HEK293 (cell line): ENCODE results near the gene PLA2G3.

Experiments
- MEIS1 ChIP-seq: sonication (generic); formaldehyde crosslinking; IDR thresholded peaks from 2 replicates; pipeline ENCODE4 v1.8.1; 2022; ENCODE audit warnings: missing genetic modification reagents, mild to moderate bottlenecking, borderline replicate concordance
- RBAK ChIP-seq: fragments of 450-650 bp; formaldehyde crosslinking; IDR thresholded peaks from 2 replicates; pipeline ENCODE4 v1.5.1; 2016; ENCODE audit warnings: missing biosample characterization, missing genetic modification characterization
- ZBTB7A ChIP-seq: fragments of 450-650 bp; formaldehyde crosslinking; IDR thresholded peaks from 2 replicates; pipeline ENCODE4 v1.5.1; 2016; ENCODE audit warnings: low read depth, missing biosample characterization, missing genetic modification characterization
- ZNF155 ChIP-seq: fragments of 450-650 bp; formaldehyde crosslinking; IDR thresholded peaks from 2 replicates; pipeline ENCODE4 v1.5.1; 2016; ENCODE audit warnings: missing biosample characterization, missing genetic modification characterization
- ZNF311 ChIP-seq: fragments of 450-650 bp; formaldehyde crosslinking; IDR thresholded peaks from 2 replicates; pipeline ENCODE4 v1.5.1; 2017; ENCODE audit warnings: missing biosample characterization, missing genetic modification characterization, borderline replicate concordance
- ZNF350 ChIP-seq: fragments of 450-650 bp; formaldehyde crosslinking; IDR thresholded peaks from 2 replicates; pipeline ENCODE4 v1.5.0; 2017; ENCODE audit warnings: missing biosample characterization, mild to moderate bottlenecking, missing genetic modification characterization
- ZNF488 ChIP-seq: fragments of 450-650 bp; formaldehyde crosslinking; IDR thresholded peaks from 2 replicates; pipeline ENCODE4 v1.5.1; 2016; ENCODE audit warnings: missing biosample characterization, missing genetic modification characterization
- ZNF561 ChIP-seq: fragments of 450-650 bp; IDR thresholded peaks from 2 replicates; pipeline ENCODE4 v1.5.1; 2018; ENCODE audit warnings: missing biosample characterization, missing genetic modification characterization, borderline replicate concordance
- ZNF658 ChIP-seq: fragments of 450-650 bp; formaldehyde crosslinking; IDR thresholded peaks from 2 replicates; pipeline ENCODE4; 2016; ENCODE audit warnings: missing biosample characterization, missing genetic modification characterization
- ZNF792 ChIP-seq: fragments of 450-650 bp; formaldehyde crosslinking; IDR thresholded peaks from 2 replicates; pipeline ENCODE4 v1.5.1; 2016; ENCODE audit warnings: missing biosample characterization, missing genetic modification characterization
- TF ChIP-seq, protein P1 (sequence below): fragments of 450-650 bp; formaldehyde crosslinking; IDR thresholded peaks from 2 replicates; pipeline ENCODE4 v1.5.1; 2016; ENCODE audit warnings: missing biosample characterization, missing genetic modification characterization
- TF ChIP-seq, protein P2 (sequence below): fragments of 450-650 bp; formaldehyde crosslinking; IDR thresholded peaks from 2 replicates; pipeline ENCODE4 v1.5.1; 2016; ENCODE audit warnings: missing biosample characterization, missing genetic modification characterization
- TF ChIP-seq, protein P3 (sequence below): fragments of 450-650 bp; formaldehyde crosslinking; IDR thresholded peaks from 2 replicates; pipeline ENCODE4 v1.5.1; 2016; ENCODE audit warnings: missing biosample characterization, missing genetic modification characterization, low read depth

GRCh38 chr22:31176923-31177322 is 36.6 kb upstream of the PLA2G3 start:
- TF ChIP-seq ZNF488 (tag by site-specific recombination): no peak
- no peak for TF ChIP-seq ZNF155 (tag by site-specific recombination)
- TF ChIP-seq, protein P1, sequence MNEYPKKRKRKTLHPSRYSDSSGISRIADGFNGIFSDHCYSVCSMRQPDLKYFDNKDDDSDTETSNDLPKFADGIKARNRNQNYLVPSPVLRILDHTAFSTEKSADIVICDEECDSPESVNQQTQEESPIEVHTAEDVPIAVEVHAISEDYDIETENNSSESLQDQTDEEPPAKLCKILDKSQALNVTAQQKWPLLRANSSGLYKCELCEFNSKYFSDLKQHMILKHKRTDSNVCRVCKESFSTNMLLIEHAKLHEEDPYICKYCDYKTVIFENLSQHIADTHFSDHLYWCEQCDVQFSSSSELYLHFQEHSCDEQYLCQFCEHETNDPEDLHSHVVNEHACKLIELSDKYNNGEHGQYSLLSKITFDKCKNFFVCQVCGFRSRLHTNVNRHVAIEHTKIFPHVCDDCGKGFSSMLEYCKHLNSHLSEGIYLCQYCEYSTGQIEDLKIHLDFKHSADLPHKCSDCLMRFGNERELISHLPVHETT (tag by site-specific recombination): no peak
- TF ChIP-seq, protein P2, sequence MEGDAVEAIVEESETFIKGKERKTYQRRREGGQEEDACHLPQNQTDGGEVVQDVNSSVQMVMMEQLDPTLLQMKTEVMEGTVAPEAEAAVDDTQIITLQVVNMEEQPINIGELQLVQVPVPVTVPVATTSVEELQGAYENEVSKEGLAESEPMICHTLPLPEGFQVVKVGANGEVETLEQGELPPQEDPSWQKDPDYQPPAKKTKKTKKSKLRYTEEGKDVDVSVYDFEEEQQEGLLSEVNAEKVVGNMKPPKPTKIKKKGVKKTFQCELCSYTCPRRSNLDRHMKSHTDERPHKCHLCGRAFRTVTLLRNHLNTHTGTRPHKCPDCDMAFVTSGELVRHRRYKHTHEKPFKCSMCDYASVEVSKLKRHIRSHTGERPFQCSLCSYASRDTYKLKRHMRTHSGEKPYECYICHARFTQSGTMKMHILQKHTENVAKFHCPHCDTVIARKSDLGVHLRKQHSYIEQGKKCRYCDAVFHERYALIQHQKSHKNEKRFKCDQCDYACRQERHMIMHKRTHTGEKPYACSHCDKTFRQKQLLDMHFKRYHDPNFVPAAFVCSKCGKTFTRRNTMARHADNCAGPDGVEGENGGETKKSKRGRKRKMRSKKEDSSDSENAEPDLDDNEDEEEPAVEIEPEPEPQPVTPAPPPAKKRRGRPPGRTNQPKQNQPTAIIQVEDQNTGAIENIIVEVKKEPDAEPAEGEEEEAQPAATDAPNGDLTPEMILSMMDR (tag by site-specific recombination): no peak
- no peak for TF ChIP-seq ZNF792
- TF ChIP-seq ZBTB7A: no peak
- TF ChIP-seq ZNF561 (tag by site-specific recombination): no peak
- TF ChIP-seq MEIS1: no peak
- no peak for TF ChIP-seq ZNF350
- TF ChIP-seq ZNF311: no peak
- TF ChIP-seq, protein P3, sequence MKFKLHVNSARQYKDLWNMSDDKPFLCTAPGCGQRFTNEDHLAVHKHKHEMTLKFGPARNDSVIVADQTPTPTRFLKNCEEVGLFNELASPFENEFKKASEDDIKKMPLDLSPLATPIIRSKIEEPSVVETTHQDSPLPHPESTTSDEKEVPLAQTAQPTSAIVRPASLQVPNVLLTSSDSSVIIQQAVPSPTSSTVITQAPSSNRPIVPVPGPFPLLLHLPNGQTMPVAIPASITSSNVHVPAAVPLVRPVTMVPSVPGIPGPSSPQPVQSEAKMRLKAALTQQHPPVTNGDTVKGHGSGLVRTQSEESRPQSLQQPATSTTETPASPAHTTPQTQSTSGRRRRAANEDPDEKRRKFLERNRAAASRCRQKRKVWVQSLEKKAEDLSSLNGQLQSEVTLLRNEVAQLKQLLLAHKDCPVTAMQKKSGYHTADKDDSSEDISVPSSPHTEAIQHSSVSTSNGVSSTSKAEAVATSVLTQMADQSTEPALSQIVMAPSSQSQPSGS (tag by site-specific recombination): no peak
- TF ChIP-seq ZNF658 (tag by site-specific recombination): no peak
- TF ChIP-seq RBAK: no peak
